Epithelial cell of prostate (primary cell): Measurements from ENCODE around the gene NEU1.
A peak's percentile ranks its signal among the peaks of the same experiment; 100 is the strongest.
"Not testable (repeated sequence)": the region's sequence is repeated elsewhere in the genome, so short reads cannot be mapped to it uniquely, and the experiment has no call there.

Experiments used
- DNase-seq: peaks from one replicate; pipeline ENCODE4 v3.0.0-alpha.2; 2011; ENCODE audit warnings: low read depth, low spot score
- H3K27ac ChIP-seq: fragments of 450-650 bp; 2 replicates; pipeline ENCODE4 v1.5.1; 2017; ENCODE audit warnings: mild to moderate bottlenecking

The NEU1 gene

DNA sequence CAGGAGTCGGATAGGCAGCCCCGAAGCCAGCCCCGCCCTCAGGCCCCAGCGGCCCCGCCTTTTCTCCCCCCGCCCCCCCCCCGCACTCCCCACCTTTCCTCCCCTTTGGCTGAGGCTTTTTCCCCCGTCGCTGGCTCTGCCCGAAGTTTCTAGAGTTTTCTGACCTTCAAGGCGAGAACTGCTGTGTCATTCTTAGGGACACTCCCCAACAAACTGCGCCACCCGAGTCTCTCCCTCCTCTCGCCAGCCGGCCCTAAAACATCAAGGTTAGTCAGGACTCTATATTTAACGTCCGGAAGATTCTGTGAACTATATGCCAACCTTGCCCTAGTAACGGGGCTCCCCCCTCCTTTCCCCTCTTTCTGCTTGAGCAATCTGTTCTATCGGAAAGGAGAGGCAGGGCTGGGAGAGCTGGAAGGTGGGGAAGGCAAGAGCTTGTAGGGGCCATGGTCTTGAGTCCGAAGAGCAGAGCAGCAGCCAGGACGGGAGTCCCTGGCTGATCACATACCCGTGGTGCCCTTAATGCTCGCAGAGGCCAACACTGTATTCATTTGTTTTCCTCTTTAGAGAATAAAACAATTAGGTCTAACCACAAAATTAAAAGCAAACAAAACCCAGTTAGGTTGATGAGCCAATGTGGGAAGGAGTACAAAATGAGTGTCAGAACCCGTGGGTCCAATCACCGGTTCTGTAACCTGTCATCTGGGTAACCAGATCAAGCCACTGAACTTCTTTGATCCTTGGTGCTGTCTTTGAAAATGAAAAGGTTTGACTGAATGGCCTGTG, 40.4 kb downstream of the NEU1 start:
- no peak for DNase-seq
- H3K27ac ChIP-seq = peak overlapping the region; percentile 96

DNA sequence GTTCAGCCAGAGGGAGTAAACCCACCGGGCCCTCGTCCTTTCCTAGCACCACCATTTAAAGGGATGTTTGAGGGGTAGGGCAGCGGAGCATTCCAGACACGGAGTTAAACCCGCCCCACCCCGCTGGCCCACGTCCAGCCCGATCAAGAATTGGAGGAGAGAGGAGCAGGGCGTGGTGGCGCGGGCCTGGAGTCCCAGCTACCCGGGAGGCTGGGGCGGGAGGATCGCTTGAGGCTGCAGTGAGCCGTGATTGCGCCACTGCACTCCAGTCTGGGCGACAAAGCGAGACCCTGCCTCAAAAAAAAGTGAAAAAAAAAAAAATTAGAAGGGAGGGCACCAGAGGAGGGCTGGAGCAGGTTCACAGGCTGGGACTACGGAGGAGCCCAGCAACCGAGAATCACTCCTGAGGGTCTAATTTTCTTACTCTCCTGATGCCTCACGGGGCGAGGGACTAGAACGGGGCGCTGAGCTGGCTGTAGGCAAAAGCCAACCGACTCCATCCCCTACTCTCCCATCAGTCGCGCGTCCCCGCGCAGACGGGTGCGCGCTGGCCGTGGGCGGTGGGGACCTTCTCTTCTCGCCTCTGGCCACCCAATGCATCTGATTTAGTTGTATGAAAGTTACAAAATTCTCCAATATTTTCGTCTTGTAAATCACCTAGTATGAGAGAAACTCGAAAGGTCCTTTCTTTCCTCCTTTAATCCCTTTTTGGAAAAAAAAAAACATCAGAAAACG, 41.2 kb downstream of the NEU1 start:
- no peak for DNase-seq
- H3K27ac ChIP-seq = peak overlapping the region; percentile 96

DNA sequence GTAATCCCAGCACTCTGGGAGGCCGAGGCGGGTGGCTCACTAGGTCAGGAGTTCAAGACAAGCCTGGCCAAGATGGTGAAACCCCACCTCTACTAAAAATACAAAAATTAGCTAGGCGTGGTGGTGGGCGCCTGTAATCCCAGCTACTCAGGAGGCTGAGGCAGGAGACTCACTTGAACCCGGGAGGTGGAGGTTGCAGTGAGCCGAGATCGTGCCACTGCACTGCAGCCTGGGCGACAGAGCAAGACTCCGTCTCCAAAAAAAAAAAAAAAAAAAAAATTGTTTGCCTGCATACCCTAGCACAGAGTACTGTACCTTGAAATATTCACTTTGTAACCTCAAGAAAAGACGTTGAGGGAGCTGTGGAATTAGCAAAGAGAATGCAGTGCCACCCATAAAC, 42.2 kb downstream of the NEU1 start:
- H3K27ac ChIP-seq, DNase-seq: not testable (repeated sequence)

DNA sequence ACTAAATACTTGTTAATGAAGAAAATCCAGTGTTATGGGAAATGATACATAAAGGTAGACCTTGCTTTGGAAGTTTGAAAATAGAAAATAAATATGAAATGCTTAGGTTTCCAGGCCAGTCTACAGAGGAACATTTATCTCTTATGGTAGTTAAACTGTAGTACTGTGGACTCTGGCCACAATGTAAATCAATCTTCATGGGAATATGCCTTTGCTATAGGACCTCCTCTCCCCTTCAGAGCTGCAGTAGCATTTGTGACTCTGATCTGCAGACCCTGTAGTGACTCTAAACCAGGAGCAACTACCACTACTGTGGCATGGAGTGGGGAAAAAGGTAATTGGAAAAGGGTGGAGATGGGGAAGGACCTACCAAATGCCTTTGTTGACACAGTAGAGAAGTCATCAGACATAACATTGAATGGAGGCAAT, 42.7 kb downstream of the NEU1 start:
- no peak for DNase-seq
- H3K27ac ChIP-seq = no peak overlapping the region

DNA sequence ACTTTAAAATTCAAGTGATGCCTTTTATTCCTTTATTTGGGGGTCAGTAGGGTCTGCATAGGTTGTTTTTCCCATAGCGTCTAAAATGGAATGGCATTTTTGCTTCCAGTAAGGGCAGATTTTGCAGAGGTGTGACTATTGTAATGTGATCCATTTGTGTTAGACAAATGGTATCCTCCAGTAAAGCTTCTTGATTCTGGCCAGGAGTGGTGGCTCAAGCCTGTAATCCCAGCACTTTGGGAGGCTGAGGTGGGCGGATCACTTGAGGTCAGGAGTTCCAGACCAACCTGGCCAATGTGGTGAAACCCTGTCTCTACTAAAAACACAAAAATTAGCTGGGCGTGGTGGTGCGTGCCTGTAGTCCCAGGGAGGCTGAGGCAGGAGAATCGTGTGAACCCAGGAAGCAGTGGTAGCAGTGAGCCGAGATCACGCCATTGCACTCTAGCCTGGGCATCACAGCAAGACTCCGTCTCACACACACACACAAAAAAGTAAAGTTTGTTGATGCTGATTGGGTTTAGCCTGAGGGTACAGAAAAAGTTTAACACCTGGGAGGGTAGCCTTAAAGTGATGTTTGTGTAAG, 44.6 kb downstream of the NEU1 start:
- peak overlapping the region; percentile 38 for H3K27ac ChIP-seq
- not testable (repeated sequence) for DNase-seq

DNA sequence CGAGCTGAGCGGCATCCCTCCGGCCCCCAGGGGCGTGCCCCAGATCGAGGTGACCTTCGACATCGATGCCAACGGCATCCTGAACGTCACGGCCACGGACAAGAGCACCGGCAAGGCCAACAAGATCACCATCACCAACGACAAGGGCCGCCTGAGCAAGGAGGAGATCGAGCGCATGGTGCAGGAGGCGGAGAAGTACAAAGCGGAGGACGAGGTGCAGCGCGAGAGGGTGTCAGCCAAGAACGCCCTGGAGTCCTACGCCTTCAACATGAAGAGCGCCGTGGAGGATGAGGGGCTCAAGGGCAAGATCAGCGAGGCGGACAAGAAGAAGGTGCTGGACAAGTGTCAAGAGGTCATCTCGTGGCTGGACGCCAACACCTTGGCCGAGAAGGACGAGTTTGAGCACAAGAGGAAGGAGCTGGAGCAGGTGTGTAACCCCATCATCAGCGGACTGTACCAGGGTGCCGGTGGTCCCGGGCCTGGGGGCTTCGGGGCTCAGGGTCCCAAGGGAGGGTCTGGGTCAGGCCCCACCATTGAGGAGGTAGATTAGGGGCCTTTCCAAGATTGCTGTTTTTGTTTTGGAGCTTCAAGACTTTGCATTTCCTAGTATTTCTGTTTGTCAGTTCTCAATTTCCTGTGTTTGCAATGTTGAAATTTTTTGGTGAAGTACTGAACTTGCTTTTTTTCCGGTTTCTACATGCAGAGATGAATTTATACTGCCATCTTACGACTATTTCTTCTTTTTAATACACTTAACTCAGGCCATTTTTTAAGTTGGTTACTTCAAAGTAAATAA, 45.3 kb downstream of the NEU1 start:
- not testable (repeated sequence) for DNase-seq
- H3K27ac ChIP-seq = peak overlapping the region; percentile 38

DNA sequence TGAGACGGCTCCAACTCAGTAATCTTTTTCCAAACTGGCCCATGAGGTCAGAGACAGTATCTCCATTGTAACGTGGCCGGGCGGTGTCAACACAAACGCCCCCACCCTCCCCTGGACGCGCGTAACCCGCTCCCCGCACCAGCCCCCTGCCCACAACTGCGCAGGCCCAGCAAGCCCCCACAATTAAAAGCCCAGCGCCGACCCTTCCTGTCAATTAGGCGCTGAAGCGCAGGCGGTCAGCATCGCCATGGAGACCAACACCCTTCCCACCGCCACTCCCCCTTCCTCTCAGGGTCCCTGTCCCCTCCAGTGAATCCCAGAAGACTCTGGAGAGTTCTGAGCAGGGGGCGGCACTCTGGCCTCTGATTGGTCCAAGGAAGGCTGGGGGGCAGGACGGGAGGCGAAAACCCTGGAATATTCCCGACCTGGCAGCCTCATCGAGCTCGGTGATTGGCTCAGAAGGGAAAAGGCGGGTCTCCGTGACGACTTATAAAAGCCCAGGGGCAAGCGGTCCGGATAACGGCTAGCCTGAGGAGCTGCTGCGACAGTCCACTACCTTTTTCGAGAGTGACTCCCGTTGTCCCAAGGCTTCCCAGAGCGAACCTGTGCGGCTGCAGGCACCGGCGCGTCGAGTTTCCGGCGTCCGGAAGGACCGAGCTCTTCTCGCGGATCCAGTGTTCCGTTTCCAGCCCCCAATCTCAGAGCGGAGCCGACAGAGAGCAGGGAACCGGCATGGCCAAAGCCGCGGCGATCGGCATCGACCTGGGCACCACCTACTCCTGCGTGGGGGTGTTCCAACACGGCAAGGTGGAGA, 47.4 kb downstream of the NEU1 start, which contains the start of the genes HSPA1A and HSPA1L:
Gene HSPA1A, plus strand, starts transcription at position 519 of the 814 bp plus-strand sequence. Its CDS starts 214 bp downstream, at position 733.
Gene HSPA1L, minus strand, starts transcription at position 259 of the 814 bp plus-strand sequence. CDS start 3,311 bp downstream, outside the sequence.
- DNase-seq = peak; percentile 79
- peak within 1 kb of the TSS; percentile 90 for H3K27ac ChIP-seq

DNA sequence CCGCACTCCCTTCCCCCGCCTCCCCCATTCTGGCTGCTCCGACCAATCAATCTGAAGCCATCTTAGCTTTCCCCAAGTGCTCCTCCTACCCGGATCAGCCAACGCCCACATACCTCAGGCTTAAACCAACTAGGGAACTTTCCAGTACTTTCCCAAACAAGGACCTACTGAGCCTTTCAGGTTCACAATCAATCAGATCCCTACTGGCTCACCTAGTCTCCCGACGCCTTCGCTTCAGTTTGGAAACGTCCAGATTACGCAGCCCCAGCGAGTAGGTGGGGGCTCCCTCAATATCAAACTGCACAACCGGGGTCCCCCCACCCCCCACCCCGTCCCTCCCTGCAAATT, 48.0 kb downstream of the NEU1 start:
- peak overlapping the region; percentile 90 for H3K27ac ChIP-seq
- DNase-seq = peak; percentile 93

DNA sequence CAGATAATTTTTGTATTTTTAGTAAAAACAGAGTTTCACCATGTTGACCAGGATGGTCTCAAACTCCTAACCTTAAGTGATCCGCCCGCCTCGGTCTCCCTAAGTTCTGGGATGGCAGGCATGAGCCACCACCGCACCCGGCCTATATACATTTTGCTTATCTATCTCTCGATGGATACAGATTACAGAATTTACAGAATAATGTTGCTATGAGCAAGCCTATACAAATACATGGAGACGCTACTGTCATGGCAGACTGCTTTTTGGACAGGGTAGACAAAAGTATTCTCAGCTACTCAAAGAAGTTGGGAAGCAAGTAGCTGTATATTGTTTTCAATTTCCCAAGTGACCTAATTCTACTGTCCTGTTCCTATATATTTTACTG, 49.2 kb downstream of the NEU1 start:
- H3K27ac ChIP-seq = peak overlapping the region; percentile 90
- DNase-seq = no peak

DNA sequence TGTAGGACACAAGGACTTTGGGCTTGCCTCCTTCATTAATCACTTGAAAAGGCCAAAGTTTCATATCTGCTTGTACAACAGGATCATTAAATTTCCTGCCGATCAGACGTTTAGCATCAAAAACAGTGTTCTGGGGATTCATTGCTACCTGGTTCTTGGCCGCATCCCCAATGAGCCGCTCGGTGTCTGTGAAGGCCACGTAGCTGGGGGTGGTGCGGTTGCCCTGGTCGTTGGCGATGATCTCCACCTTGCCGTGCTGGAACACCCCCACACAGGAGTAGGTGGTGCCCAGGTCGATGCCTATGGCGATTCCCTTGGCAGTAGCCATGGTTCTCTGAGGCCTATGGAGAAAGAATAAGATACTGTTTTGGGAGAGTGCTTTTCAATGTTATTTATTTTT, 51.0 kb downstream of the NEU1 start:
- no peak overlapping the region for H3K27ac ChIP-seq
- DNase-seq = no peak

DNA sequence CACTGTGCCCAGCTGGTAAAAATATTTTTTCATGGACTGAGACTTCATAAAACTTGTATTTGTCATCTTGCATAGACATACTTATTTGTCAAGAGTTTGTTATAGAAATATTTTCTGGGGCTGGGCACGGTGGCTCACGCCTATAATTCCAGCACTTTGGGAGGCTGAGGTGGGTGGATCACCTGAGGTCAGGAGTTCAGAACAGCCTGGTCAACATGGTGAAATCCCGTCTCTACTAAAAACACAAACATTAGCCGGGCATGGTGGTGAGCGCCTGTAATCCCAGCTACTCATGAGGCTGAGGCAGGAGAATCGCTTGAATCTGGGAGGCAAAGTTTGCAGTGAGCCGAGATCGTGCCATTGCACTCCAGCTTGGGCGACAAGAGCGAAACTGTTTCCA, 54.0 kb downstream of the NEU1 start:
- H3K27ac ChIP-seq, DNase-seq: not testable (repeated sequence)
